Stimulated activated CD8-positive, alpha-beta memory T cell treated with anti-CD3 and anti-CD28 coated beads, Interleukin-12 subunit alpha, Interleukin-12 subunit beta, amount 100 ng/mL, for 4 hours (primary cell): Measurements from ENCODE around the gene VSIG10L2.

Experiments
- DNase-seq: peaks from one replicate; pipeline ENCODE4 v3.0.0-alpha.2; 2020; ENCODE audit warnings: low read depth

VSIG10L2 gene

DNA sequence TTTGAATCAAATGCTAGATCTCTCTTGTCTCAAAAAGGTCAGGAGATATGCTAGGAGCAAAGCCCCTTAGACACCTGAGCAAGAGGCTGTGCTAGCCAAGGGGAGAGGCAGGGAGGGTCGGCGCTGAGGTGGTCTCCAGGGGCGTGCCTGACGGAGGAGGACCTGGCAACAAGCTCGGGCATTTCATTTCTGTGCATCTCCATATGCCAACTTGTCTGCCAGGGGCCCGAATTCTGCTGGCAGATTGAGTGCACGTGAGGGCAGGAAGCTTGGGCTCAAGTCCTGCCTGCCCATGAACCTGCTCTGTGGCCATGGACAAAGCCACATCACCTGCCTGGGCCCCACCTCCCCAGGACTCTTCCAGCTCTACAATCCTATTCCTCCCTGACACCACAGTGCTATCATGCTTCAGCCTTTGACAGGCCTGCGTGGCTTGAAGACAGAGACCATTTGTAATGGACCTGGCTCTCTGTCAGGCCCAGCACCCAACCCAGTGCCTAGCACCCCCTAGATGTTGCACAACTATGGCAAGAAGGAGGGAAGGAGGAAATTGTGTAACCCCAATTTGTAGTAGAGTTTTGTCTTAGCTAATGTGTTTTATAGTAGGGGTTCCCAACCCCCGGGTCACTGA, 16.3 kb upstream of the VSIG10L2 start:
- no peak for DNase-seq

- no peak for DNase-seq
Measured at GRCh38 chr11:125930076-125930450, 15.8 kb upstream of the VSIG10L2 start.

DNA sequence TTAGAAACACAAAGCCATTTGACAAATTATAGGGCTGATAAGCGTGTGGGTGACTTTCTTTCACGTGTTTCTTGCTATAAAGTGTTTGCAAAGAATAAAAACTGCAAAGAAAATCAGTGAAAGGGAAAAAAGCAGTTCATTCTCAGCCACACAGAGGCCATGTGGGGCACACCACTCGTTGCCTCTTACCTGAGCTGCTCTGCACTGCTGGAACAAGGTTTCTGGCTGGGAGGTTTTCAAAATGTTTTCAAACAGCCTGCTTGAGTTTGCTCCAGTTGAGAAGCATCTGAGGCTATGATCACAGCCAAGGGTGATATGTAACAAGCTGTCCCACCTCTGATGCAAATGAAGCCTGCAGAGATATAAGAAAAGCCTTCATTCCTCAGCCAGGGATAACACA, 14.7 kb upstream of the VSIG10L2 start:
- DNase-seq, result no peak

DNA sequence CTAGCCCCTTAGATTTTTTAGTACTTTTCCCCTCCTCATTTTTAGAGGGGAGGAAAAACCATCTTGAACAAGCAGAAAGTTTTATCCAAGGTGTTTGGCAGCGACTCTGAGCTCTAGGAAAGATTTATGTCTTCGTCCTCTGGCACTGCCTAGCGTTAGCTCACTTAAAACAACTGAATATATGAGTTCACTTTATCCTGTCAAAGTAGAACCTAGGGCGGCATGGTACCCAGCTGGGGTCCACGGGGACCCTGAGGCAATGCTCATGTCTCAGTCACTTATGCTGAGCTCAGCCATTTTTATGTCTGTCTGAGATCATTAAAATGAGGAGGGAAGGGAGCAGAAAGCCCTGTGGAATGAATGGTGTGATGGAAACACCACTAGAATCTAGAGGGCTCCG, 14.2 kb upstream of the VSIG10L2 start:
- no peak for DNase-seq

DNA sequence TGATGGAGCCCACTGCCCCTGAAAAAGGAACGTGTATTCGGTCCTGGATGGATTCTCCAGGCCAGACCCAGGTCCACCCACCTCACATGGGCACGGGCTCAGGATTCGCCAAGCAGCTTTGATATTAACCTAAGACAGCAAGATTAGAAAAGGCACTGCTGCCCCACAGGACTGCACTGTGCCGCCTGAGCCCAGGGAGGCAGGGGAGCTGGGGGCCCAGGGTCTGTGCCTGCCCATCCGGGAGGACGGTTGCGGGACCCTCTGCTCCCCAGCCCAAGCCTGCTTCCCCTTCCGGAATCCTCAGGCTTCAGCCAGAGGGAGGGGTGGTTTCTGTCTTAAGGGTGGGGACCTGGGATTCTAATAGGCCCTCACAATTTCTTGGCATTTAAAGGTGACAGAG, 13.5 kb upstream of the VSIG10L2 start:
- no peak for DNase-seq

- no peak for DNase-seq
Measured at GRCh38 chr11:125933030-125933813, 12.6 kb upstream of the VSIG10L2 start.

DNA sequence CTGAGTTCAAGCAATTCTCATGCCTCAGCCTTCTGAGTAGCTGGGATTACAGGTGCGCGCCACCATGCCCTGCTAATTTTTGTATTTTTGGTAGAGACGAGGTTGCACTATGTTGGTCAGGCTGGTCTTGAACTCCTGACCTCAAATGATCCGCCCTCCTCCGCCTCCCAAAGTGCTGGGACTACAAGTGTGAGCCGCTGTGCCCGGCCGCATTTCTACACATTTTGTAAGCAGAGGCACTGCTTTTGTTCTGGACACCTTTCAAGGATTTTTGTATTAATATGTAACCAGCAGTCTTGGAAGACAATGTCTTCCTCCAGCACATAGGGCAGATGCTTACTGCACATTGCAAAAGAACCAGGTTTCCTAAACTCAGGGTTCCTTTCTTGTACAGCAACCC, 11.4 kb upstream of the VSIG10L2 start:
- DNase-seq, result no peak

- no peak for DNase-seq
Measured at GRCh38 chr11:125935056-125935455, 10.8 kb upstream of the VSIG10L2 start.

DNA sequence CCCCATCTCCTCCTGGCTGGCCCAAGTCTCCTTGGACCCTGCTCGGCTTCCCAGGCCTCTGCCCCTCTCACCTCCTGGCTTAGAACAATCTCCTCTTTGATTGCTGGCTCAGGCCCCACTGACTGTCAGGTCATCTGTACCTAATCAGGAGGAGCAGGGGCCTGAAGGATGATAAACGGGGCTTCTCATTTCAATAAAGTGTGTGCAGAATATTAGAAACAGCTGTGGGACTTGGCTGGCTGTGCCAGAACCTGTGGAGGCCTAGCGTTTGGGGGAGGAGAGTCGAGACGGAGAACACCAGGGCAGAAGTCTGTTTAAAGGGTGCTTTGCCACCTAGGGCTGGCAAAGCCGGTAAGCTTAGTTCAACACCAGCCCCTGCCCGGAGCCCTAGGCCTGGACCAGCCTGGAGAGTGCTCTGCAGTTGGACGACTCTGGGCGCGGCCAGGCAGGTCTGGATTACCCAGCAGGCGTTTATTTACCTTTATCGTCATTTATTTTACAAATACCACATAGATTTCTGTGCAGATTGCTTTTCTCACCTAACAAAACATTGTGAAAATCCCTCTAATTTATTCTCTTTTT, 10.1 kb upstream of the VSIG10L2 start:
- no peak for DNase-seq

DNA sequence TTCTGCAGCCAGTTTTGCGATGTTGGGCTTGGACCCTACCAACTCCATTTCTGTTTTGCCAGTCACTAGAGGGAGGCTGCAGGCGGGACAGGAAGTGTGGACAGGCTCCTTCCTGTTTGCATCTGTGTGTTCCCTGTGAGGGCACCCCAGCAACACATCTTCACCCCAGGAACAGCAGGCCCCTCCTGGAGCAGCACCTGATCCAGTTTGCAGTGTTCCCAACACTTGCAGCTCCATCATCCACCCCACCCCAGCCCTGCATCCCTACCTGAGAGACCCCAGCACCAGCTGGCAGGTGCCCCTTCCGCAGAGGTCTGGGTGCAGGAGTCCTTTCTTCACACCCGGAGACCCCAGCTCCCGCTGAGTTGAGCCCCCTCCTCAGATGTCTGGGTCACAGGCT, 7.4 kb upstream of the VSIG10L2 start:
- DNase-seq, result no peak

DNA sequence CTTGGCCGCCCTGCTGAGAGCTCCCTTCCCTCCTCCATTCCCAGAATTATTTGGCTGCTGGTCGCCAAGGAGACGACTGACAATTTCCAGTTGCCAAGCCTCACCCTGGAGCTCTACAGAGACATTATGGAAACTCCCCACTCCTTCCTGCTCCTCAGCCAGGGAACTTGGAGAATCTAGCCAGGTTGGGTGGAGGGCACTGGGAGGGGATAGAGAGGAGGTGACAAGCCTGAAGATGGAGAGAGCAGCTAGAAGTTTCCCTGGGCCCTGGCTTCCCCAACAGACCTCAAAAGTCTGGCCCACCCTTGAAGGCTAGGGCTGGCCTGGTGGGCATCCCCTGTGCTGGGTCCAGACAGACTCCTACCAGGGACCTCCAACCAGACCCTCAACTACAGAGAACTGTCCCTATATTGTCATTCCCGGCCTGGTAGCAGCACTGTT, 6.7 kb upstream of the VSIG10L2 start:
- DNase-seq, result no peak

- DNase-seq, result no peak
Measured at GRCh38 chr11:125940145-125940544, 5.7 kb upstream of the VSIG10L2 start.

DNA sequence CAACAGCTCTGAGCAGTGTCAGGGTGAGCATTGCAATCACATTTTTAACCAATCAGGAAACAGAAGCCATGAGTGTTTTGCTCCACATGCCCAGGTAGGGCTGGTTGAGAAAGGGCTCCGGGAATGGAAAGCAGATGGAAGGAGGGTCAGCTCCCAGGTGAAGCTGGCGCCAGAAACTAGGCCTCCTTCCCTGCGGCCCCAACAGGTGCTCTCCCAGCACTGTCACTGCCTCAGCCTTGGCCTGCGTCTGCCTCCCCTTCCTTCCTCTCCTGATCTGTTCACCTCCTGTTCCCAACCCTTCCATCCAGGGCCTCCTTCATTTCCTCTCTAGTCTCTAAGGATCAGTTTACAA, 4.6 kb upstream of the VSIG10L2 start:
- DNase-seq, result no peak

DNA sequence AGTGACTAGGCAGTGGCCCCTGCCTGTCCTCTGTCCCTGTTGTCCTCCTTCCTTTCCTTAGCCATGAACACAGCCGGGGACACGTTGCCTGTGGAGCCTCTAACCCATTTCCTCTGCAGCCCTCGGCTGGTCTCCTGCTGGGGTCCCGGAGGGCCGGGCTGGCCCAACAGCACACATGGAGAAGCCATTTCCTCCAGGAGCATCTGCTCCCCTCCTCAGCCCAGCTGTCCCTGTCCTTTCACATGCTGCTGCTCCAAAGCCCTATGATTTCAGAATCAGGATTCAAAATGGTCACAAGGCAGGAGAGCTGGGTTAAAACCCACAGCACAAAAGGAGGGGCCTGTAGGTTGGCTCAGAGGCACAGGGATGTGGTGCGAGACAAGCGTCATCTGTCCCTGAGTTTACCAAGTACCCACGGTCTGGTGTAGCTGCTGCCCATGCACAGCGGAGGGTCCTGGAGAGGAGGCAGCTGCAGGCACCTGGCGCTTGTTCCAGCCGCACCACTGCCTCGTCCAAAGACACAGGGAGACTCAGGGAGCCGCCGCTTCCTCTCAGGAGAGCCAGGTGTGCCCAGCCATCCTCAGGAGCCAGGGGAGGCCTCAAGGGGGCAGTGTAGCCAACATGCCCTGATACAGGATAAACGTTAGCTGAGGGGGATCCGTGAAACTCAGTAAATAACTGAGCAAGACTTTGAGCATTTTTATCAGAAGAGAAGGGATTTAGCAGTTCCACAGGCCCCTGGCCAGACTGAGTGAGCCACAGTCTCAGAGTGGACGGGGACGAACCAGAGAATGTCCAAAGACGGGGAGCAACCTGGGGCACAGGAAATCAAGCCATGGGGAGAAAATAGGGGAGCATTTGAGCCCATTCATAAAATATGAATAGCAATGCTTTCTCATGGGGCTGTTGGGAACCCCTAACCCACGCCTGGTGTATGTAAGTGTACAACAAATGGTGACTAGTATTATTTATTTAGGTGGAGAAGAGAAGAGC, 3.9 kb upstream of the VSIG10L2 start:
- DNase-seq, result no peak

- no peak for DNase-seq
Measured at GRCh38 chr11:125942771-125943428, 2.9 kb upstream of the VSIG10L2 start.

- DNase-seq, result no peak
Measured at GRCh38 chr11:125943661-125944349, 2.0 kb upstream of the VSIG10L2 start.

DNA sequence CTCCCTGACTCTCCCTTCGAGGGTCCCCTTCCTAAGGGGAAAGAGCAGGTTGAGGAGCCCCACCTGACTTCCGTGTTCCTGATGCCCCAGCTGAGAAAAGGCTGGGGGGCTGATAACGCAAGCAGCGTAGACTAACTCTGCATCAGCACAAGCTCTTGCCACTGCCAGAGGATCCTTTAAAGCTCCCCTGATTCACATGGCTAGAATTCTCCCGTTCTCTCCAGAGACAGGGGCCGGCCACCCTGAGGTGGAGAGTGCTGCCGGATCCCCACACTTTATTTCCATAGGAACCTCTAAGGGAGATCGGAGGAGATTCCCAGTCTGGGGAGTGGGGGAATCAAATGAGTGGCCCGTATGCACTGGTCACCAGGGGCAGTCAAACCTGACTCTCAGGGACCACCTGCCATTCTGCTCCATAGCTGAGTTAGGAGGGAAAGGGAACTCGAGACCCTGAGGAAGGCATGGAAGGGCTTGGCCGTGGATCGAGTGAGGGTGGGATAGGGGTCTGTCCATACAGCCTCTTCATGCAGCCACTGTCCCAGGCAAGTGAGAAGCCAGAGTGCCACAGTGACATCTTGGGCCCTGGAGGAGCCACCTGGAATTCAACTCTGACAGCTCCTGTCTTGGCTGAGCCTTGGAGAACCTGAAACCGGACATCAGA, 1.4 kb upstream of the VSIG10L2 start:
- DNase-seq, result no peak

DNA sequence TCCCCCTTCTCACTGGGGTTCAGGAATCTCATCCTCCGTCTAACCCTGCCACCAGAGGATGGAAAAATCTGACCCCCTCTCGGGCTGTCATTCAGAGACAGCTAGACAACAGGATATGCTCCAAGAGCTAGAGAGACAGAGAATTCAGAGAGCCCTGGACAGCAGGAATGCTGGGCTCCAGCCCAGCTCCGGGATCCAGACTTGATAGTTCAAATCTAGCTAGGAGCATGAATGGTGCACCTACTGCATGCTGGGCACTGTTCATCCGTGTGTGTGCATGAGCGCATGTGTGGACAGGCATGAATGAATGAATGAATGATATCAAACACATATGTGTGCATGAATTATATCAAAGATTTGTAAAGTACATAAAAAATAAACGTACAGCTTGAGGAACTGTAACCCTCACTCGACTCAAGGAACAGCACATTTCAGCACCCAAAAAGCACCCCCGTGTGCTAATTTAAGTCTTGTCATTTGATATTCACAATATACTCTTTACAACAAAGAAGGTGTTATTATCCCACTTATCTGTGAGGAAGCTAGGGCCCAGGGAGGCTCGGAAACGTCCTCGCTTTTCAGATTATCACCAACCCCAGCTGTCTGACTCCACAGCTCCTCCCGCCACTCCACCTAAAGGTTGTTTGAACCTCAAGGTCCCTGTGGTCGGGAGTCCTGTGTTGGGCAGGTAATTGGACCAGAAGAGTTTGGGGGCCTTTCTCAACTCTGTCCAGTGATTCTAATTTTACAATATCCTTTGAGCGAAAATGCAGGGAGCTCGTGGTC, 640 bp upstream of the VSIG10L2 start:
- no peak for DNase-seq

DNA sequence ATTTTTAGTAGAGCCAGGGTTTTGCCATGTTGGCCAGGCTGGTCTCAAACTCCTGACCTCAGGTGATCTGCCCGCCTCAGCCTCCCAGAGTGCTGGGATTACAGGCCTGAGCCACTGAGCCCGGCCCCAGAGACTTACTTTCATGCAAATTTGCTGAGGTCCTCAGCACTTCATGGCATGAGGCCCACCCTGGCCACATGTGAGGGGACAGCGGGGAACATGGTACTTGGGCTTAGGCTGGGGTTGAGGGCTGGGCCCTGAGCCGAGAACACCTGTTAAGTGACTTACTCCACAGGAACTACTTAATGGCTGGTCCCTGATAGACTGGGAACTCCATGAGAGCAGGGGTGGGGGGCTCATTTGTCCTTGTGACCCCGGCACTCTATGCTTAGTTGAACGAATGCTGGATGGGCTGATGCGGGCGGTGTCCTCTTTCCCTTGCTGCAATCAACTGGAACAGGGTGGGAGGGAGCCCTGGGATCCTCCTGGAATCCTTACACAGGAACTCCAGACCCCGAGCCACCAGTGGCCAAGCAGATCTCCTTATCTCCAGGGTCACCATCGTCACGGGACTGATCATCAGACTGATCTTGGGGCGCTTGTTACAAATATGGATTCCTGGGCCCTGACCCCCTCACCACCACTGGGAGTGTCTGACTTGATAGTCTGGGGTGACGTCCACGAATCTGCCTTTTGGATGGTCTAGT, 1.0 kb downstream of the VSIG10L2 start:
- no peak for DNase-seq
